GM12873 (cell line): ENCODE results near the gene SELENOV.

Source experiments
- TF ChIP-seq, protein P1 (sequence below): IDR thresholded peaks from 2 replicates; pipeline ENCODE4 v1.5.1; 2012; ENCODE audit warnings: low read depth, mild to moderate bottlenecking, moderate library complexity, low read length, control low read depth; ENCODE audit not compliant: insufficient read depth; ENCODE audit errors: missing control alignments

SELENOV gene

DNA sequence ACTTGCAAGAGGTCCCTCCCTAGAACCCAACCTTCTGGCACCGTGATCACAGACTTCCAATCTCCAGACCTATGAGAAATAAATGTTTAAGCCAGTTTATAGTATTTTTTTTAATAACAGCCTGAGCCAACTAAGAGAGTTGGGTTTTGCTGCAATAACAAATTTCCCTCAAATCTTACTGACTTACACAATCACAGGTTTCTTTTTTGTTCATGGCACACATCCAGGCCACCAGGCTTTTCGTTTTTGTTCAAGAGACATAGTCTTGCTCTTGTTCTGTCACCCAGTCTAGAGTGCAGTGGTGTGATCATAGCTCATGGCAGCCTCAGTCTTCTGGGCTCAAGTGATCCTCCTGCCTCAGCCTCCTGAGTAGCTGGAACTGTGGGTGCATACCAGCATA lies 2.0 kb upstream of the SELENOV start:
- TF ChIP-seq, protein P1, sequence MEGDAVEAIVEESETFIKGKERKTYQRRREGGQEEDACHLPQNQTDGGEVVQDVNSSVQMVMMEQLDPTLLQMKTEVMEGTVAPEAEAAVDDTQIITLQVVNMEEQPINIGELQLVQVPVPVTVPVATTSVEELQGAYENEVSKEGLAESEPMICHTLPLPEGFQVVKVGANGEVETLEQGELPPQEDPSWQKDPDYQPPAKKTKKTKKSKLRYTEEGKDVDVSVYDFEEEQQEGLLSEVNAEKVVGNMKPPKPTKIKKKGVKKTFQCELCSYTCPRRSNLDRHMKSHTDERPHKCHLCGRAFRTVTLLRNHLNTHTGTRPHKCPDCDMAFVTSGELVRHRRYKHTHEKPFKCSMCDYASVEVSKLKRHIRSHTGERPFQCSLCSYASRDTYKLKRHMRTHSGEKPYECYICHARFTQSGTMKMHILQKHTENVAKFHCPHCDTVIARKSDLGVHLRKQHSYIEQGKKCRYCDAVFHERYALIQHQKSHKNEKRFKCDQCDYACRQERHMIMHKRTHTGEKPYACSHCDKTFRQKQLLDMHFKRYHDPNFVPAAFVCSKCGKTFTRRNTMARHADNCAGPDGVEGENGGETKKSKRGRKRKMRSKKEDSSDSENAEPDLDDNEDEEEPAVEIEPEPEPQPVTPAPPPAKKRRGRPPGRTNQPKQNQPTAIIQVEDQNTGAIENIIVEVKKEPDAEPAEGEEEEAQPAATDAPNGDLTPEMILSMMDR = no peak

- TF ChIP-seq, protein P1 = no peak
Measured at GRCh38 chr19:39515551-39516191, 732 bp downstream of the SELENOV start.

DNA sequence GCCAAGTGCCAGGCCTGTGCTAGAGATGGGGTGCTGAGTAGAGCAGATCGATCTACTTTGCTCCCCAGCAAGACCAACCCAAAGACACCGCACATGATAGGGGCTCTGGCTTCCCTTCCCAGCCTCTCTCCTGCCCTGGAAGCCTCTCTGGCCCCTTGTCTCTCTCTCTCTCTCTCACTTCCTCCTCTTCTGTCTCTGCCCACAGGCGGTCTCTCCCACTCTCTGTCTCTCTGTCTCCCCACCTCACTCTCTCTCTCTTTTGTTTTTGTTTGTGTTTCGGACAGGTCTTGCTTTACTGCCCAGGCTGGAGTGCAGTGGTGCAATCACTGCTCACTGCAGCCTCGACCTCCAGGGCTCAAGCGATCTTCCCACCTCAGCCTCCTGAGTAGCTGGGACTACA lies 1.3 kb downstream of the SELENOV start:
- TF ChIP-seq, protein P1 = no peak

DNA sequence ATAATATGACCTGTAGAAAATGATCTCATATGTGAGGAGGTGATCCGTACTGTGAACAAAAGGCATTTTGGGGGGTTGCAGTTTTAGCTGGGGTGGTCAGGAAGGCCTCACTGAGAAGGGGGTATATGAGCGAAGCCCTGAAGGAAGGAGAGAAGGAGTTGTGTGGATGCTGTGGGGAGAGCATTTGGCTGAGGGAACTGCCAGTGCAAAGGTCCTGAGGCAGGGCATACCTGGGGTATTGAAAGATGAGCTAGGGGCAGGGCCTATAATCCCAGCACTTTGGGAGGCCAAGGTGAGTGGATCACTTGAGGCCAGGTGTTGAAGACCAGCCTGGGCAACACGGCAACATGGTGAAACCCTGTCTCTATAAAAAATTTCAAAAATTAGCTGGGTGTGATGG lies 2.5 kb downstream of the SELENOV start:
- TF ChIP-seq, protein P1 = no peak

DNA sequence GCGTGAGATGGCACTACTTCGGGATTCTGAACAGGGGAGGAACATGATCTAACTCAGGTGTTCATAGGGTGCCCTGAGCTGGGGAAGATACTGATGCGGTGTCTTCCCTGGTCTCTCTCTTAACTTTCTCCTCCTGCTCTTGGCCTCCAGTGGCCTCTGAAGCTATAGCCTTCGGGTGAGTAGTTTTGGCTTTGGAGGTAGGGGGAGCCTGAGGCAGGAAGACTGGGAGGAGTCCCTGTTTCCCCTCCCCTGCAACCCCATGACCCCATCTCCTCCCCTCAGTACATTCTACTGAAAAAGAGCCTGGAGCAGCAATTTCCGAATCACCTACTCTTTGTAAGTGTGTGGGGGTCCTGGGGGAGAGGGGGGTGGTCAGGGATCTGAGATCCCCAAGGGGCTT lies 3.5 kb downstream of the SELENOV start:
- TF ChIP-seq, protein P1 = no peak

DNA sequence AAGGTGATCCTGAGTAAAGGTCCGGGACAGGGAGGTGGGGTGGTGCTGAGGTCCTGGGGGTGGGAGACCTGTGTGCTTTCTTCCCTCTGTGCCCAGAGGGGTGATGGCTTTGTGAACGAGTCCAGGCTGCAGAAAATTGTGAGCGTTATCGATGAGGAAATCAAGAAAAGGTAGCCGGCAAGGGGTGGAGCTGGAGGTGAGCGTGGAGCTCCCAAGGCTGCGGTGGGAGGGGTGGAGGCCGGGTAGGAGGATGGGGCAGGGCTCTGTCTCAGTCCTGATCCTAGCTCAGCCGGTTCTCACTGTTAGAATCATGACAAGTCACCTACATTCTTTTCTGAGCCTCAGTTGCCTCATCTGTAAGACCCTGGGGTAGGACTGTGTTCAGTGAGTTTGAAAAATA lies 4.0 kb downstream of the SELENOV start:
- TF ChIP-seq, protein P1 = no peak

- TF ChIP-seq, protein P1 = no peak
Measured at GRCh38 chr19:39520541-39521484, 5.9 kb downstream of the SELENOV start.
